ENCODE results near the gene PKDREJ. TPM values are rescaled to one million over a fixed set of nuclear protein-coding genes. Genes with fewer than 3 reads are reported as not detected.

Gene PKDREJ
- total RNA-seq, 1 experiment from 2014 or later: not detected

- ChIA-PET POLR2A (interaction anchor here (0.7 to 1.4 kb wide), 2 partner anchors 9 kb away, joined by 3 to 7 read pairs; partner anchors contain the start of genes CDPF1 and TTC38), CTCF (no interaction called here), RAD21 (ENCODE audit: low non-redundant PET in 1 of 2, low total read pairs in 2 of 2, uncharacterized antibody in 2 of 2, unreplicated experiment in 2 of 2) (no interaction called here)
- Histone ChIP-seq H2AFZ (ENCODE audit: low read depth, low read length, poor library complexity, severe bottlenecking) (no peak overlapping the region), H3K36me3 (ENCODE audit: control insufficient read depth in 1 of 2, insufficient read depth in 2 of 2, low read length in 2 of 2) (no peaks in the 10 kb centered on the region), H3K27me3 (ENCODE audit: insufficient read depth, low read length) (no peaks in the 10 kb centered on the region), H4K20me1 (ENCODE audit: insufficient read depth) (no peaks in the 10 kb centered on the region), H3K4me1 (ENCODE audit: control insufficient read depth in 1 of 2, insufficient read depth in 2 of 2, low read length in 2 of 2) (no peaks in the 10 kb centered on the region; a peak in 1 of 4 replicates), H3K9ac (ENCODE audit: low read length) (no peak overlapping the region), H3K79me2 (ENCODE audit: insufficient read depth, low read length) (no peaks in the 10 kb centered on the region), H3K9me3 (ENCODE audit: control insufficient read depth in 1 of 2, insufficient read depth in 1 of 2, low read depth in 1 of 2, low read length in 2 of 2) (0 out of 4 replicates have a peak, but pooled peaks cover 0 to 3% of the 10 kb centered on the region in 2 experiments), H3K4me3 (replicated peaks in 1 of 2; ENCODE audit: low read depth in 1 of 2, low read length in 2 of 2) (no peak overlapping the region), H3K9me2 (ENCODE audit: insufficient read depth) (no peaks in the 10 kb centered on the region), H3K4me2 (ENCODE audit: low read length) (no peak overlapping the region), H3K27ac (ENCODE audit: low read depth, low read length) (no peak overlapping the region)
- no peak for ATAC-seq
- BruUV-seq (replicated peaks): no TSS peak
- no peak for TF ChIP-seq ZBTB33 (IDR thresholded peaks at IDR 0.05; ENCODE audit: extremely low read depth, insufficient replicate concordance, low read length)
- no peak for TF ChIP-seq YY1 (IDR thresholded peaks at IDR 0.05; ENCODE audit: extremely low read depth, insufficient replicate concordance, low read depth, low read length)
- TF ChIP-seq ZNF274 (IDR thresholded peaks at IDR 0.05; ENCODE audit: low read depth, low read length): no peak
- no peak for TF ChIP-seq SIN3A (IDR thresholded peaks at IDR 0.05; ENCODE audit: low read depth)
- no peak for TF ChIP-seq FOSL1 (IDR thresholded peaks at IDR 0.05; ENCODE audit: low read depth)
- TF ChIP-seq POLR2A (IDR thresholded peaks at IDR 0.05; ENCODE audit: borderline replicate concordance, extremely low read depth, insufficient read depth, insufficient read length): no peak
- no peak for TF ChIP-seq SP1 (IDR thresholded peaks at IDR 0.05; ENCODE audit: low read depth)
- TF ChIP-seq, protein P1, sequence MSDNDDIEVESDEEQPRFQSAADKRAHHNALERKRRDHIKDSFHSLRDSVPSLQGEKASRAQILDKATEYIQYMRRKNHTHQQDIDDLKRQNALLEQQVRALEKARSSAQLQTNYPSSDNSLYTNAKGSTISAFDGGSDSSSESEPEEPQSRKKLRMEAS (IDR thresholded peaks at IDR 0.05): no peak
- TF ChIP-seq POLR2AphosphoS5 (IDR thresholded peaks at IDR 0.05; ENCODE audit: low read depth, low read length): no peak
- no peak for TF ChIP-seq EZH2phosphoT487 (IDR thresholded peaks at IDR 0.05; ENCODE audit: borderline replicate concordance)
- no peak for TF ChIP-seq CEBPB (IDR thresholded peaks at IDR 0.05; ENCODE audit: low read depth)
- no peak for TF ChIP-seq EGR1 (IDR thresholded peaks at IDR 0.05; ENCODE audit: low read depth)
- TF ChIP-seq, protein P2, sequence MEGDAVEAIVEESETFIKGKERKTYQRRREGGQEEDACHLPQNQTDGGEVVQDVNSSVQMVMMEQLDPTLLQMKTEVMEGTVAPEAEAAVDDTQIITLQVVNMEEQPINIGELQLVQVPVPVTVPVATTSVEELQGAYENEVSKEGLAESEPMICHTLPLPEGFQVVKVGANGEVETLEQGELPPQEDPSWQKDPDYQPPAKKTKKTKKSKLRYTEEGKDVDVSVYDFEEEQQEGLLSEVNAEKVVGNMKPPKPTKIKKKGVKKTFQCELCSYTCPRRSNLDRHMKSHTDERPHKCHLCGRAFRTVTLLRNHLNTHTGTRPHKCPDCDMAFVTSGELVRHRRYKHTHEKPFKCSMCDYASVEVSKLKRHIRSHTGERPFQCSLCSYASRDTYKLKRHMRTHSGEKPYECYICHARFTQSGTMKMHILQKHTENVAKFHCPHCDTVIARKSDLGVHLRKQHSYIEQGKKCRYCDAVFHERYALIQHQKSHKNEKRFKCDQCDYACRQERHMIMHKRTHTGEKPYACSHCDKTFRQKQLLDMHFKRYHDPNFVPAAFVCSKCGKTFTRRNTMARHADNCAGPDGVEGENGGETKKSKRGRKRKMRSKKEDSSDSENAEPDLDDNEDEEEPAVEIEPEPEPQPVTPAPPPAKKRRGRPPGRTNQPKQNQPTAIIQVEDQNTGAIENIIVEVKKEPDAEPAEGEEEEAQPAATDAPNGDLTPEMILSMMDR (IDR thresholded peaks at IDR 0.05 in 2 of 3, conservative IDR thresholded peaks at IDR 0.05 in 1 of 3; ENCODE audit: borderline replicate concordance in 1 of 3, insufficient read depth in 1 of 3, low read depth in 2 of 3, low read length in 2 of 3): no peak
- no peak for TF ChIP-seq ELF1 (IDR thresholded peaks at IDR 0.05; ENCODE audit: borderline replicate concordance, low read depth)
- no peak for TF ChIP-seq SRF (IDR thresholded peaks at IDR 0.05; ENCODE audit: low read depth)
- no peak for TF ChIP-seq EZH2 (IDR thresholded peaks at IDR 0.05)
- TF ChIP-seq JUND (IDR thresholded peaks at IDR 0.05): no peak
- TF ChIP-seq, protein P3, sequence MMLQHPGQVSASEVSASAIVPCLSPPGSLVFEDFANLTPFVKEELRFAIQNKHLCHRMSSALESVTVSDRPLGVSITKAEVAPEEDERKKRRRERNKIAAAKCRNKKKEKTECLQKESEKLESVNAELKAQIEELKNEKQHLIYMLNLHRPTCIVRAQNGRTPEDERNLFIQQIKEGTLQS (IDR thresholded peaks at IDR 0.05): no peak
- TF ChIP-seq TCF7L2 (IDR thresholded peaks at IDR 0.05; ENCODE audit: borderline replicate concordance, extremely low read depth, insufficient read depth, insufficient read length): no peak
- no peak for TF ChIP-seq ZFX (IDR thresholded peaks at IDR 0.05)
- DNase-seq (ENCODE audit: low read depth, low spot score): no peak
- intact Hi-C loops (cut with micrococcal nuclease): no loop called here
These were observed 3.8 kb downstream of the PKDREJ start for GRCh38 chr22:46259374-46259773.
